Measurements from ENCODE around the gene NRXN3.

DNA sequence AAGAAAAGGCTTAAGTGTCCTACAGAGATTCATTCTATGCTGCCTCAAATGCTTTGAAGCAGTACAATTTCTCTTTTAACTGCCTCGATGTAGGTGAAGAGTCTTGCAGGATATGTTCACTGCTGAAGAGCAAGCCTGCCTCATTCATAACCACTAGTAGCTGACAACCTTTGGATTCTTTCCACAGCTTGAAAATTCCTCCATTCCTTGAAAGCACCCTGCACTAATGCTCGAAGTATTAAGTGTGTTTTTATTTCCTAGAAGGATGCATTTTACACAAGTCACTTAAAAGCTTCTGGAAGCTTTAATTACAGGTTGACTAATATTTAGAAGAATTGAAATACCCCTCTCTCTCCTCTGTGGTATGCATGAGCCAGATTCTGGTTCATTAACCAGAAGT is 1611.7 kb downstream of the NRXN3 start:
- TF ChIP-seq POLR2A (IDR thresholded peaks at IDR 0.05) = no peak
- TF ChIP-seq, protein P1, sequence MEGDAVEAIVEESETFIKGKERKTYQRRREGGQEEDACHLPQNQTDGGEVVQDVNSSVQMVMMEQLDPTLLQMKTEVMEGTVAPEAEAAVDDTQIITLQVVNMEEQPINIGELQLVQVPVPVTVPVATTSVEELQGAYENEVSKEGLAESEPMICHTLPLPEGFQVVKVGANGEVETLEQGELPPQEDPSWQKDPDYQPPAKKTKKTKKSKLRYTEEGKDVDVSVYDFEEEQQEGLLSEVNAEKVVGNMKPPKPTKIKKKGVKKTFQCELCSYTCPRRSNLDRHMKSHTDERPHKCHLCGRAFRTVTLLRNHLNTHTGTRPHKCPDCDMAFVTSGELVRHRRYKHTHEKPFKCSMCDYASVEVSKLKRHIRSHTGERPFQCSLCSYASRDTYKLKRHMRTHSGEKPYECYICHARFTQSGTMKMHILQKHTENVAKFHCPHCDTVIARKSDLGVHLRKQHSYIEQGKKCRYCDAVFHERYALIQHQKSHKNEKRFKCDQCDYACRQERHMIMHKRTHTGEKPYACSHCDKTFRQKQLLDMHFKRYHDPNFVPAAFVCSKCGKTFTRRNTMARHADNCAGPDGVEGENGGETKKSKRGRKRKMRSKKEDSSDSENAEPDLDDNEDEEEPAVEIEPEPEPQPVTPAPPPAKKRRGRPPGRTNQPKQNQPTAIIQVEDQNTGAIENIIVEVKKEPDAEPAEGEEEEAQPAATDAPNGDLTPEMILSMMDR (IDR thresholded peaks at IDR 0.05) = no peak
- no peak for TF ChIP-seq POLR2AphosphoS5 (IDR thresholded peaks at IDR 0.05)
